ENCODE results near the gene USP25.

GRCh38 chr21:15722591-15723324 is 7.0 kb upstream of the USP25 start:
- TF ChIP-seq CTCF (IDR thresholded peaks at IDR 0.05) (no peak), POLR2A (IDR thresholded peaks at IDR 0.05) (no peak)
